Measurements from ENCODE around the gene RXRG.

Gene RXRG

GRCh38 chr1:165355139-165355976 is 89.6 kb downstream of the RXRG start:
- H3K4me3 ChIP-seq (ENCODE audit: low read depth, low read length, poor library complexity, severe bottlenecking) = no peak overlapping the region
- H3K4me2 ChIP-seq (ENCODE audit: low read length) = no peak overlapping the region
- H2AFZ ChIP-seq (ENCODE audit: low read length) = no peak overlapping the region
- TF ChIP-seq EZH2 (IDR thresholded peaks at IDR 0.05; ENCODE audit: borderline replicate concordance, low read length) (no peak), CTCF (IDR thresholded peaks at IDR 0.05; ENCODE audit: low read length) (no peak)
- no peak overlapping the region for H3K9ac ChIP-seq (ENCODE audit: low read length)
- H3K9me3 ChIP-seq (ENCODE audit: low read length) = no peaks in the 10 kb centered on the region
- no peak overlapping the region for H3K27ac ChIP-seq (ENCODE audit: low read depth, low read length, poor library complexity, severe bottlenecking)
- H3F3A ChIP-seq (ENCODE audit: insufficient read depth, low read length) = no peaks in the 10 kb centered on the region
- H3K9me2 ChIP-seq (ENCODE audit: low read depth, low read length) = no peaks in the 10 kb centered on the region
- peaks cover 10% of the 10 kb centered on the region; the same call in 1 of the 2 replicates for H3K27me3 ChIP-seq (ENCODE audit: insufficient read depth, low read length)
- H3K36me3 ChIP-seq (ENCODE audit: insufficient read depth, low read length) = no peaks in the 10 kb centered on the region
- H3K4me1 ChIP-seq (ENCODE audit: insufficient read depth, low read length, severe bottlenecking) = no peaks in the 10 kb centered on the region
- H3K79me2 ChIP-seq (ENCODE audit: insufficient read depth, low read length) = no peaks in the 10 kb centered on the region
- H4K20me1 ChIP-seq (ENCODE audit: insufficient read depth, low read length) = no peaks in the 10 kb centered on the region

- no peak overlapping the region for H3K9ac ChIP-seq (ENCODE audit: low read length)
- TF ChIP-seq EZH2 (IDR thresholded peaks at IDR 0.05; ENCODE audit: borderline replicate concordance, low read length) (no peak), CTCF (IDR thresholded peaks at IDR 0.05; ENCODE audit: low read length) (no peak)
- H3K4me1 ChIP-seq (ENCODE audit: insufficient read depth, low read length, severe bottlenecking) = no peaks in the 10 kb centered on the region
- no peak overlapping the region for H2AFZ ChIP-seq (ENCODE audit: low read length)
- no peaks in the 10 kb centered on the region for H4K20me1 ChIP-seq (ENCODE audit: insufficient read depth, low read length)
- H3F3A ChIP-seq (ENCODE audit: insufficient read depth, low read length) = no peaks in the 10 kb centered on the region
- H3K9me2 ChIP-seq (ENCODE audit: low read depth, low read length) = no peaks in the 10 kb centered on the region
- no peak overlapping the region for H3K4me2 ChIP-seq (ENCODE audit: low read length)
- H3K79me2 ChIP-seq (ENCODE audit: insufficient read depth, low read length) = no peaks in the 10 kb centered on the region
- H3K9me3 ChIP-seq (ENCODE audit: low read length) = no peaks in the 10 kb centered on the region
- no peaks in the 10 kb centered on the region for H3K36me3 ChIP-seq (ENCODE audit: insufficient read depth, low read length)
- peaks cover 10% of the 10 kb centered on the region; the same call in 1 of the 2 replicates for H3K27me3 ChIP-seq (ENCODE audit: insufficient read depth, low read length)
- H3K4me3 ChIP-seq (ENCODE audit: low read depth, low read length, poor library complexity, severe bottlenecking) = no peak overlapping the region
- H3K27ac ChIP-seq (ENCODE audit: low read depth, low read length, poor library complexity, severe bottlenecking) = no peak overlapping the region
Measured at GRCh38 chr1:165354739-165355138, 90.2 kb downstream of the RXRG start.

GRCh38 chr1:165353731-165354671 is 90.9 kb downstream of the RXRG start:
- Histone ChIP-seq H3F3A (ENCODE audit: insufficient read depth, low read length) (no peaks in the 10 kb centered on the region), H3K4me3 (ENCODE audit: low read depth, low read length, poor library complexity, severe bottlenecking) (no peak overlapping the region), H3K9me2 (ENCODE audit: low read depth, low read length) (no peaks in the 10 kb centered on the region), H3K27ac (ENCODE audit: low read depth, low read length, poor library complexity, severe bottlenecking) (no peak overlapping the region), H3K79me2 (ENCODE audit: insufficient read depth, low read length) (no peaks in the 10 kb centered on the region), H3K9me3 (ENCODE audit: low read length) (no peaks in the 10 kb centered on the region), H3K4me2 (ENCODE audit: low read length) (no peak overlapping the region), H3K36me3 (ENCODE audit: insufficient read depth, low read length) (no peaks in the 10 kb centered on the region), H2AFZ (ENCODE audit: low read length) (no peak overlapping the region), H4K20me1 (ENCODE audit: insufficient read depth, low read length) (no peaks in the 10 kb centered on the region), H3K27me3 (ENCODE audit: insufficient read depth, low read length) (peaks cover 10% of the 10 kb centered on the region; the same call in 1 of the 2 replicates), H3K4me1 (ENCODE audit: insufficient read depth, low read length, severe bottlenecking) (no peaks in the 10 kb centered on the region), H3K9ac (ENCODE audit: low read length) (no peak overlapping the region)
- no peak for TF ChIP-seq CTCF (IDR thresholded peaks at IDR 0.05; ENCODE audit: low read length)
- no peak for TF ChIP-seq EZH2 (IDR thresholded peaks at IDR 0.05; ENCODE audit: borderline replicate concordance, low read length)
